ENCODE data around the gene PRKCZ. TPM values are rescaled to one million over a fixed set of nuclear protein-coding genes. Genes with fewer than 3 reads are reported as not detected.
A peak's percentile ranks its signal among the peaks of the same experiment; 100 is the strongest.

PRKCZ gene
- polyA plus RNA-seq, 4 donors = 28.9 to 36.1 (median 33.0) TPM

GRCh38 chr1:2185880-2186855 lies 136.0 kb downstream of the PRKCZ start:
- no peak for DNase-seq (ENCODE audit: low read depth in 4 of 4, low spot score in 2 of 4)

GRCh38 chr1:2186901-2187300 lies 136.7 kb downstream of the PRKCZ start:
- no peak for DNase-seq (ENCODE audit: low read depth in 4 of 4, low spot score in 2 of 4)

- no peak for DNase-seq (ENCODE audit: low read depth in 4 of 4, low spot score in 2 of 4)
Observed at GRCh38 chr1:2187619-2188018, 137.4 kb downstream of the PRKCZ start.

- no peak for DNase-seq (ENCODE audit: low read depth in 4 of 4, low spot score in 2 of 4)
Observed at GRCh38 chr1:2188336-2188735, 138.1 kb downstream of the PRKCZ start.

- peak in 2 of 4 donors; percentile 78 to 86 for DNase-seq (ENCODE audit: low read depth in 4 of 4, low spot score in 2 of 4)
Observed at GRCh38 chr1:2189459-2190425, 139.5 kb downstream of the PRKCZ start.

- no peak for DNase-seq (ENCODE audit: low read depth in 4 of 4, low spot score in 2 of 4)
Observed at GRCh38 chr1:2190491-2190976, 140.3 kb downstream of the PRKCZ start.

GRCh38 chr1:2192031-2192995 lies 142.1 kb downstream of the PRKCZ start:
- no peak for DNase-seq (ENCODE audit: low read depth in 4 of 4, low spot score in 2 of 4)

- no peak for DNase-seq (ENCODE audit: low read depth in 4 of 4, low spot score in 2 of 4)
Observed at GRCh38 chr1:2193514-2194281, 143.5 kb downstream of the PRKCZ start.

- DNase-seq (ENCODE audit: low read depth in 4 of 4, low spot score in 2 of 4) = no peak
Observed at GRCh38 chr1:2194319-2194897, 144.2 kb downstream of the PRKCZ start, which contains the start of gene FAAP20. TSS of gene FAAP20 (minus strand) at chr1:2194772. CDS start at chr1:2194749, 23 bp downstream.

GRCh38 chr1:2194898-2195673 lies 144.9 kb downstream of the PRKCZ start:
- no peak for DNase-seq (ENCODE audit: low read depth in 4 of 4, low spot score in 2 of 4)

GRCh38 chr1:2195785-2196184 lies 145.6 kb downstream of the PRKCZ start:
- DNase-seq (ENCODE audit: low read depth in 4 of 4, low spot score in 2 of 4) = no peak

GRCh38 chr1:2196901-2197638 lies 146.9 kb downstream of the PRKCZ start:
- DNase-seq (ENCODE audit: low read depth in 4 of 4, low spot score in 2 of 4) = no peak

- no peak for DNase-seq (ENCODE audit: low read depth in 4 of 4, low spot score in 2 of 4)
Observed at GRCh38 chr1:2197707-2198165, 147.5 kb downstream of the PRKCZ start.

- DNase-seq (ENCODE audit: low read depth in 4 of 4, low spot score in 2 of 4) = no peak
Observed at GRCh38 chr1:2198571-2198970, 148.4 kb downstream of the PRKCZ start.

GRCh38 chr1:2199042-2199810 lies 149.0 kb downstream of the PRKCZ start:
- peak in 1 of 4 donors; percentile 87 for DNase-seq (ENCODE audit: low read depth in 4 of 4, low spot score in 2 of 4)

GRCh38 chr1:2200308-2200943 lies 150.2 kb downstream of the PRKCZ start:
- no peak for DNase-seq (ENCODE audit: low read depth in 4 of 4, low spot score in 2 of 4)

Data from left renal cortex interstitium (tissue), 4 donors.